T-helper 9 cell (primary cell): ENCODE results near the gene HRH2.

Experiments used
- DNase-seq: peaks from one replicate; pipeline ENCODE4 v3.0.0-alpha.2; 2020

Gene HRH2

GRCh38 chr5:175679411-175679810 lies 21.5 kb downstream of the HRH2 start:
- no peak for DNase-seq

DNA sequence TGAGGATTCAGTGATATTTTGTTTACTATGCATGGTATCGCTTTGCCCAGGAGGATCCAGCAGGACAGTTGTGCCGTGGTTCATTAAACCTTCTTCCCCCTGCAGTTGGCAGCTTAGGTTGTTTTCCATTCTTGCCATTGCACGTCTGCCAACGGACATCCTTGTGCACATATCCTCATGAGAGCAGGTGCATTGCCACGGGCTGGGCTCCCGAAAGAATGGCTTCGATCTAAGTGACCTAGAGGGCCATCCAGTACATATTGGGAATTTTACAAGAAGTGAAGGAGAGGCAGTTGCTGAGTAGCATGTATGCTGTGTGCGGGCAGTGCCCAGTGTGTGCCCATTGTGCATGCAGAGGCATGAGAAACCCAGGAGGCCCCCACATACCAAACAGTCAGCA lies 22.1 kb downstream of the HRH2 start:
- no peak for DNase-seq

DNA sequence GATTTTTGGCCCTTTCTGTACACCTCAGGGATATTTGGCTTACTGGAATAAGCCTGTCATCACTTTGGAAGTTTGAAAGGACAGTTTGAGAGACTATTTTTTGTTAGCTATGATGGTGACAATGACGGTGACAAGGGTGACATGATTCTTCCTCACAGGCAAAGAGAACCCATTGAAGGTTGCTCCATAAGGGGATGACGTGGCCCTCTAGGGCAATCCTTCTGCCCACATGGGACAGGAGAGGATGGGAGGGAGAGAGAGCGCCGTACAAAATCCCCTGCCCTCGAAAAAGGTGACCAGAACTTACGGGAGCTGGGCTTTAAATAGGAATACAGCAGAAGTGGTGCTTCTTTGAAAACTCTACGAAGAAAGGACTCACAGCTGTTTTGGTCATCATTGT lies 22.6 kb downstream of the HRH2 start:
- DNase-seq = no peak

DNA sequence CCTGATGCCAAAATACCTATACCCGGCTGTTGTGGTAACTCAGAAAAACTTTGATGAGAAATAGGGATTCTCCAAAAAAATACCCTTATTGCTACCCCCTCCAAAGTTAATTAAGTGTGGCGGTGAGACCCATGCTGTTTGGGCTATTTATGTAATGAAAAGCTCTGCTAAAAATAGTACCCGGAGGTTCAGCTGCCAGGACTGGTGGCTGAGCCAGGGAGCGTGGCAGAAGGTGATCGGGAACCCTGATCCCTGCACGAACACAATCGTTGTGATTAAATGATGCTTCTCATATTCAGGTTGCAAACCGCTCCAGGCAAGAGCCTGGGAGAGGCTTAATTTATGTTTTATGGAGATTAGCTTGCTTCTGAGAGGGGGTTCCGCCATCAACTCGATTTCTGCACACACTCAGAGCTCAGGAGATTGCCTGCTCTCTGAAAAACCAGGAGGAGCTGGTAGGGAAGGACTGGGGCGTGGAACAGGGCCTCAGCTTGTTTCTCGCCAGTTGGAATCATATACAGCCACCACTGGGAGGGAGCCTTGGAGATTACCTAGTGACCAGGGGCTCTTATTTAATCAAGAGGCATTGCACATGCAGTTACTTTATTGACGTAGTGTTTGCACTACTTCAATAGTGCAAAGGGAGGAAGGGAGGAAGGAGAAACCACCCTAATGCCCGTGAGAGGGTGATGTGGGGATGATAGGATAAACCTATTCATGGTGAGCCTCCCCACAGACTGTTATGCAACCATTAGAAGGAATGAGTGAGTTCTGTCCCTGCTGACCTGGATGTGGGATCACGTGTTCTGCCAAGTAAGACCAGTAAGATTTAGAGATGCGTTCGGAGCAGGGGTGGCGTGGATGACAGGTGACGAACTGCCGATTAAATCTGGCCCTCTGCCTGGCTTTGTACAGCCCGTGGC lies 23.4 kb downstream of the HRH2 start:
- DNase-seq = no peak

DNA sequence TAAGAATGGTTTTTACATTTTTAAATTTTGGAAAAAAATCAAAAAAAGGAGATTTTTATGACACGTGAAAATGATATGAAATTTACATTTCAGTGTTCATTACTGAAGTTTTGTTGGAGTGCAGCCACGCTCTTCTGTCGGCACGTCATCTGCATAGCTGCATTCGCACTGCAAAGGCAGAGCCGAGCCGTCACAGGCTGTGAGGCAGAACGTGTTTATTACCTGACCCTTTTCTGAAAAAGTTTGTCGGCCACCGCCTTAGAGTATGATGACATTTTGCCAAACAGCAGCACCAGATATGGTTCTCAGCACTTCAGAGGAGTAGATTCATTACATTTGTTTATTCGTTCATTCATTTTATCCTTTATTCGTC lies 24.1 kb downstream of the HRH2 start:
- no peak for DNase-seq

DNA sequence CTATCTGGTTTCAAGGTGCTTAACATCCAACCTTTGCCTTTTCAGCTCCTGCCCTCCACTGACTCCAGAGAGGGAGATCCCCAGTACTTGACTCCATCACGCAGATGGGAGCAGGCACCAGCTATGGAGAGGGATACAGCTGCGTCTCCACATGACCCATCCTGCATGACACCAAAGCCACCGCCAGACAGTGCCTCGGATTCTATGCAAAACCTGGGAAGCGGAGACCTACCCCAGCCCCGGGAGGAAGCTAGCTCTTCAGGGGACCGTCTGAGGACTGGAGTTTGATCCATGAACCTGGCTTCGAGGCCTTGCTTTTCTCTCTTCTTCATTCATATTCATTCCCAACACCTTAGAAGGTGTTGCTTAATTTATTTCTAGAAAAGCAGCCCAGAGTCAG lies 24.8 kb downstream of the HRH2 start:
- no peak for DNase-seq

- no peak for DNase-seq
These were observed 25.4 kb downstream of the HRH2 start for GRCh38 chr5:175683231-175683630.

- no peak for DNase-seq
These were observed 26.1 kb downstream of the HRH2 start for GRCh38 chr5:175683921-175684320.

DNA sequence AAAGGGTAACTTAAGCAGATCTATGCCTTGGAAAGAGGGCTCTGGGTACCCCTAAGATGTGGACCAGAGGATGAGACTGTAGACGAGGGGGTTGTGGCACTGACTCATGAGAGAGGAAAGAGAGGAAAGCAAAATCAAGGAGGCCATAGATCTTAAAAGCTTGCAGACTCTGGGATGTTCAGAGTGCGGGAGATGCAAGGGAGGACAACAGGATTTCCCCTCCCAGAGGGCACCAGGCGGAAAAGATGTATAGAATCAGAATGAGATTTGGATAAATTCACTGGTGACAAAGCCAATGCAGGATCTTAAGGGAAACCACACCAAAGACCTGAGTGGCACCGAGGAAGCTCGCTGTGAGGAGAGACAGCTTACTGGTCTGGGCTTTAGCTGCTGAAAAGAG lies 27.1 kb downstream of the HRH2 start:
- no peak for DNase-seq

- no peak for DNase-seq
These were observed 28.0 kb downstream of the HRH2 start for GRCh38 chr5:175685701-175686350.

DNA sequence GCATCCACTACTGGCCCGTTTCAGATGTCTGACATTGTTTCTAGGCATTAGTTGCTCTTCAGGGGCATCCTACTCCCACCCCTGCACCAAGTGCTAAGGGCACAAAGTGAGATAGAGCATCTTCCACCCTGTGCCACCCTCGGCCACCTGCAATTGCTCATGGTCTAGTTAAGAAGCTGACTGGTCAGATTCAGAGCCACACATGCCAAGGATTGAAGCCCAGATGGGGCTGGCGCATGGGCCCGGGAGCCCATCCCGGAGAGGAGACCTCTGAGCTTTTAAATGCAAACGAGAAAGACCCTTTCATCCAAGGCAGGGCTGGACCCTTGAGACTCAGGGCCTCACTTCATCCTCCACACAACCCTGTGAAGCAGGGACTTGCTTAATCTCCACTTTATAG lies 28.5 kb downstream of the HRH2 start:
- no peak for DNase-seq

DNA sequence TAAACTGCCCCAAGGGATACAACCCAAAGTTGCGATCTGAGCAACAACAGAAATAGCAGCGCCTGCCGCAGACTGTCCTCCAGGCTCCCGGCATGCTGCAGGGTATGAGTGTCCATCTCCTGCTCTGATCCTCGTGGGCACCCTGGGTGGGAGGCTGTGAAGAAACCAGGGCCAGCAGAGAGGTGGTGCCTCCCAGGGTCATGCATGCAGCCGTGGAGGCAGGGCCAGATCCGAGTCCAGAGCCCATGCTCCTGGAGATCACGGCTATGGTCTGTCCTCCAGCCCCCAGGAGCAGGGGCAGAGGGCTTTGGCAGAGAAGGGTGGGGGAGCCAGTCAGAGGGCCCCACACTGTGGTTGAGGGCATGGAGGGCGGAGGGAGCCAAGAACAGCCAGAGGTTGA lies 29.0 kb downstream of the HRH2 start:
- DNase-seq = no peak

- DNase-seq = no peak
These were observed 29.4 kb downstream of the HRH2 start for GRCh38 chr5:175687231-175687701.

DNA sequence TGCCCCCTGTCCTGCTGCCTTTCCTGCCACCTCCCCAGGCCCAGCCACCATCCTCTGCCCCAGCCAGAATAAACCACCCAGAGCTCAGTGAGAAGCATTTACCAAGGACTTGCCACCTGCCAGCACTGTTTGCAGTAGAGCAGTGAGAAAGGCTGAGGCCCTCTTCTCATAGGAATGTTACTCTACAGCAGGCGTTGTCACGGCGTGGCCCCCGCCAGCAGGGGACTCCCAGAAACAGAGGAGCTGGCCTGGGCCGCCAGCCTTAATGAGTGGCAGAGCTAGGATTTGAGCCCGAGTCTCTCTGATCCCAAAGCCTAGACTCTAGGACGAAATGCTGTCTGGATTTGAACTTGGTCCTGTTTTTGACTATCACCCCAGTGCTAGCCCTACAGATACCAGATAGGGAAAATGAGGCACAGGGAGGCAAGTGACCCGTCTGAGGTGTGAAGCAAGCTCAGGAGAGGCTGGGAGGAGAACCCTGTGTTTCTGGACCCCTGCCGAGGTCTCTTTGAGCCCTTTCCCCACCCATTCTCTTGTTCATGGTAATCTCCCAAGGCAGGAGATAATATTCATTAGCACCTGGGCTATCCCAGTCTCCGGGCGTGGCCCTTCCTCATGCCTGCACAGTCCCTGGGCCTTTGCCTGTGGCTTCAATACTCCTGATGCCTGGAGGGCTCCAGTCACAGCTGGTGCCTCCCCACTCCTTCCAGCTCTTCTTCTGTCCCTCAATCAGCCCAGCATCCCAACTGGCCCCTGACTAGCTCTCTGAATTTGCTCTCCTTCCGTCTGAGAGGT lies 30.7 kb downstream of the HRH2 start:
- DNase-seq = no peak

- no peak for DNase-seq
These were observed 31.5 kb downstream of the HRH2 start for GRCh38 chr5:175689147-175689991.

DNA sequence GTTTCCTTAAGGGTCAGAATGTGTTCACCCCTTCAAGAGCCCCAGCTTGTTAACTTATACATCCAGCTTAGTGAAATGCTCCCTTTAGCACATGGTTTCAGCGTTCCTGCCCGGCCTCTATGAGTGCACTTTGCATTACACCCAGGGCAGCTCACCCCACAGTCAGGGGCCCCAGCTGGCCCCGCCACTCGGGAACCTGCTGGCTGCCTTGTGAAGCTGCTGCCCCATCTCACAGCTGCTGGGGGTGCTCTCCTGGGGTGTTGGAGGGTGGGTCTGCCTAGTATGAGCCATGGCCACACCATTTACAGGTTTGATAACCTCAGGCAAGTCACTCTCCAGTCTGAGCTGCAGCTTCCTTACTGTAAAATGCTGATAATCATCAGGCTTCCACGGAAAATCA lies 32.2 kb downstream of the HRH2 start:
- no peak for DNase-seq

GRCh38 chr5:175690586-175690985 lies 32.7 kb downstream of the HRH2 start:
- DNase-seq = no peak

DNA sequence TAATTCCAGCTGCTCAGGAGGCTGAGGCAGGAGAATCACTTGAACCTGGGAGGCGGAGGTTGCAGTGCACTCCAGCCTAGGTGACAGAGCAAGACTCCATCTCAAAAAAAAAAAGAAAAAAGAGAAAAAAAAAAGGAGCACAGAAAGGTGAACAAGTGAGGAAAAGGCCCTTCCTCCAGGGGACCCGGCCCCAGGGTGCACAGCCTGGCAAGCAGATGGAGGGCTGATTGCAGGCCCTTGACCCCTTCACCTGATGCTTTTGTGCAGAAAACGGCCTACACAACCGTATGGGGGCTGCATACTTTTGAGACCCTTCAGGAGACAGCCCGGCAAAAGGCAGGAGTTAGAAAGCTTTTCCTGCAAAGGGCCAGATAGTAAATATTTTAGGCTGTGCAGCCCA lies 33.9 kb downstream of the HRH2 start:
- no peak for DNase-seq

GRCh38 chr5:175692235-175692995 lies 34.5 kb downstream of the HRH2 start:
- DNase-seq = no peak

DNA sequence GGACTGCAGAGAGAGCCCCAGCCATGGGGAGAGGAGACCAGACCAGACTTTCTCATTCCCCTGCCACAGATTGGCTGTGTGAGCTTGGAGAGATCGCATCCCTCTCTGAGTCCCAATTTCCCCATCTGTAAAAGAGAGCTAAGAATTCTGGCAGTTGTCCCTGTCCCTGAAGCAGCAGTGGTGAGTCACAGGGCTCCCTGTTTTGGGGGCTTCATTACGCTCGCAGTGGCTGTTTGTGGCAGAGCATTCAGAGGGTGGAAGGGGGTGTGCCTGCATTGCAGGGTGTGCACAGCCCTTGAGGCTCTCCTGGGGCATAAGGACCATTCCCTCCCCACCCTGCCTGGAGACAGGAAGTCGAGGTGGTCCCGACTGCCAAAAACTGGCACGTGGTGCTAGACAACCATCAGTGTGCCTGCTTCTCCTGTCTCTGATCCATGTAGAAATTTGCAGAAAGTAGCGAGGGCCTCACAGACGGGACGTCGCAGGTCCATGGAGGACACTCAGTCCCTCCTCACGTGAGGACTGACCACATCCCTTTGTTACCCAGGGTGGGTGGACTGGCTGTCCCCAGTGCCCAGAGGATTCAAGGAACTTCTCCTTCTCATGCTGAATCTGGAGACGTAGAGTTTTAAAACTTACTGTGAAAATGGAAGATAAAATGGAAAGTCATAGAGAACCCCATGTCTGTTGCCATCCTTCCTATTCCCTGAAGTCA lies 35.3 kb downstream of the HRH2 start:
- no peak for DNase-seq

- no peak for DNase-seq
These were observed 35.9 kb downstream of the HRH2 start for GRCh38 chr5:175693741-175694140.
